Breast epithelium (tissue), 4 donors: ENCODE data around the gene NRXN3. TPM values are rescaled to one million over a fixed set of nuclear protein-coding genes. Genes with fewer than 3 reads are reported as not detected.

Source experiments
- DNase-seq, 2 donors: peaks; one replicate each; pipeline ENCODE4 v3.0.0-alpha.2; 2019; ENCODE audit warnings: low spot score in 2 of 2
- H3K27ac ChIP-seq, 2 donors: fragments of 200-600 bp; sonication (generic) in 1 of 2; one replicate each; pipeline ENCODE4 v1.5.1; 2016 to 2019; ENCODE audit warnings: mild to moderate bottlenecking in 1 of 2
- H3K27me3 ChIP-seq, 2 donors: fragments of 200-600 bp; sonication (generic) in 1 of 2; one replicate each; pipeline versions ENCODE4 v1.5.1 to v1.6.0; 2017 to 2019; ENCODE audit warnings: control low read depth in 1 of 2, mild to moderate bottlenecking in 1 of 2
- H3K36me3 ChIP-seq: fragments of 200-600 bp; one replicate; pipeline ENCODE4 v1.5.1; 2019
- H3K4me1 ChIP-seq, 2 donors: fragments of 200-600 bp; sonication (generic); one replicate each; pipeline ENCODE4 v1.5.1; 2016 to 2019; ENCODE audit warnings: control low read depth in 1 of 2
- H3K4me3 ChIP-seq, 3 donors: fragments of 200-600 bp; sonication (generic); 1 replicate in 2 of 3; 2 replicates in 1 of 3; pipeline ENCODE4 v1.5.1; 2016 to 2019; ENCODE audit warnings: mild to moderate bottlenecking in 3 of 3, moderate library complexity in 2 of 3
- H3K9me3 ChIP-seq, 2 donors: fragments of 200-600 bp; sonication (generic) in 1 of 2; one replicate each; pipeline ENCODE4 v1.5.1; 2016 to 2019; ENCODE audit warnings: control low read depth in 1 of 2
- POLR2A ChIP-seq: fragments of 450-650 bp; IDR thresholded peaks from one replicate; pipeline ENCODE4 v1.6.1; 2016; ENCODE audit warnings: antibody characterized with exemption, mild to moderate bottlenecking, moderate library complexity
- POLR2AphosphoS5 ChIP-seq, 3 donors: sonication (generic); formaldehyde crosslinking; IDR thresholded peaks; one replicate each; pipeline ENCODE4 v1.6.1; 2017; ENCODE audit warnings: antibody characterized with exemption in 3 of 3
- intact Hi-C: fragments of 100-400 bp; cut with DNase I; formaldehyde crosslinking; loops from one replicate; pipeline ENCODE4 v1.15.1; 2023; ENCODE audit warnings: low total_unique reads
- total RNA-seq, 3 donors: library from RNA; depleted of rRNA; stranded (reverse); fragments of >200 nt; gene quantifications; one replicate each; pipeline ENCODE4 v1.1.0, GENCODE V29; 2016
- TF ChIP-seq, protein P1 (sequence below), 3 donors: fragments of 450-650 bp; IDR thresholded peaks; one replicate each; pipeline ENCODE4 v1.5.1; 2016 to 2017; ENCODE audit warnings: antibody characterized with exemption in 3 of 3, mild to moderate bottlenecking in 3 of 3, moderate library complexity in 3 of 3

Gene NRXN3
- total RNA-seq, 3 donors from 2014 or later, result 2.9 to 3.6 (median 3.5) TPM

GRCh38 chr14:79411403-79412174, 1241.4 kb downstream of the NRXN3 start:
- H3K36me3 ChIP-seq, result no peaks in the 10 kb centered on the region
- TF ChIP-seq POLR2AphosphoS5 (IDR thresholded peaks at IDR 0.05) (no peak), POLR2A (no peak)
- TF ChIP-seq, protein P1, sequence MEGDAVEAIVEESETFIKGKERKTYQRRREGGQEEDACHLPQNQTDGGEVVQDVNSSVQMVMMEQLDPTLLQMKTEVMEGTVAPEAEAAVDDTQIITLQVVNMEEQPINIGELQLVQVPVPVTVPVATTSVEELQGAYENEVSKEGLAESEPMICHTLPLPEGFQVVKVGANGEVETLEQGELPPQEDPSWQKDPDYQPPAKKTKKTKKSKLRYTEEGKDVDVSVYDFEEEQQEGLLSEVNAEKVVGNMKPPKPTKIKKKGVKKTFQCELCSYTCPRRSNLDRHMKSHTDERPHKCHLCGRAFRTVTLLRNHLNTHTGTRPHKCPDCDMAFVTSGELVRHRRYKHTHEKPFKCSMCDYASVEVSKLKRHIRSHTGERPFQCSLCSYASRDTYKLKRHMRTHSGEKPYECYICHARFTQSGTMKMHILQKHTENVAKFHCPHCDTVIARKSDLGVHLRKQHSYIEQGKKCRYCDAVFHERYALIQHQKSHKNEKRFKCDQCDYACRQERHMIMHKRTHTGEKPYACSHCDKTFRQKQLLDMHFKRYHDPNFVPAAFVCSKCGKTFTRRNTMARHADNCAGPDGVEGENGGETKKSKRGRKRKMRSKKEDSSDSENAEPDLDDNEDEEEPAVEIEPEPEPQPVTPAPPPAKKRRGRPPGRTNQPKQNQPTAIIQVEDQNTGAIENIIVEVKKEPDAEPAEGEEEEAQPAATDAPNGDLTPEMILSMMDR (IDR thresholded peaks at IDR 0.05), result no peak
- intact Hi-C loops, result loop anchor here (10.0 kb wide), 1 partner anchor 247 kb away; no protein-coding TSS in a partner anchor
- no peaks in the 10 kb centered on the region for H3K4me1 ChIP-seq
- H3K4me3 ChIP-seq, result no peak overlapping the region
- H3K27ac ChIP-seq, result no peak overlapping the region
- DNase-seq, result no peak
- no peaks in the 10 kb centered on the region for H3K27me3 ChIP-seq
- H3K9me3 ChIP-seq, result no peaks in the 10 kb centered on the region

- no peaks in the 10 kb centered on the region for H3K36me3 ChIP-seq
- H3K4me1 ChIP-seq, result no peaks in the 10 kb centered on the region
- H3K4me3 ChIP-seq, result no peak overlapping the region
- no peaks in the 10 kb centered on the region for H3K27me3 ChIP-seq
- H3K9me3 ChIP-seq, result no peaks in the 10 kb centered on the region
- intact Hi-C loops, result loop anchor here (10.0 kb wide), 1 partner anchor 248 kb away; no protein-coding TSS in a partner anchor
- no peak for TF ChIP-seq POLR2A
- no peak for TF ChIP-seq POLR2AphosphoS5 (IDR thresholded peaks at IDR 0.05)
- TF ChIP-seq, protein P1 (IDR thresholded peaks at IDR 0.05), result no peak
- DNase-seq, result no peak
- no peak overlapping the region for H3K27ac ChIP-seq
These were observed 1242.6 kb downstream of the NRXN3 start for GRCh38 chr14:79412822-79413221.

DNA sequence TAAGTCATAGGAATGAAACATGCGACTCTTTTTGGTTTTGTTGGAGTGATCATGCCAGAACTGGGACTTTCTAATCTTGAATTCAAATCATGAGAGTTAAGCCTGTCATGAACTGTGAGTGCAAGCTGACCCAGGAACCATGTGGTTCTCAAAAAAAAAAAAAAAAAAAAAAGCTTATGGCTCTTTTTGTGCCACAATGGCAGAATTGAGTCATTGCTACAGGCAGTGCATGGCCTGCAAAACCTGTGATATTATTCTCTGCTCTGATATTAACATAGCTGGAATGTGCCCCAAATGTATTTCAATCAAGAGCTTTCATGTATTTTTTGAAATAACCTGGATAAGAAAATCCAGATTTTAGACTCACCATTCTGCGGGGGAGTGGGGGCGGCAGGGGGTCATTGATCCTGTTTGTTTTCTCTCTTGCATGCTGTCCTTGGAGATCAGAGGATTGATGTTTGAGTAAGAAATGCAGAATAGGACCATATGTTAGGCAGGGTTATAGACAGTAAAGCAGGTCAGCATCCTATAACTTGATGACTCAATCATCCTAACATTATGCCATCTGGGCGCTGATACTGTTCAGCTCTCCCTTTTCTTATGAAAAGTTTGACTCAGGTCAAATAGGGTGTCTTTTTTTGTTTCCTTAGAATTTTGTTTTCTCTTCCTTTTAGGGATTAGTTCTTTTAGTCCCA, 1243.7 kb downstream of the NRXN3 start:
- Histone ChIP-seq H3K4me3 (no peak overlapping the region), H3K4me1 (no peaks in the 10 kb centered on the region), H3K9me3 (no peaks in the 10 kb centered on the region), H3K27ac (no peak overlapping the region), H3K36me3 (no peaks in the 10 kb centered on the region), H3K27me3 (no peaks in the 10 kb centered on the region)
- intact Hi-C loops, result loop anchor here (10.0 kb wide), 1 partner anchor 249 kb away; no protein-coding TSS in a partner anchor
- no peak for DNase-seq
- TF ChIP-seq POLR2AphosphoS5 (IDR thresholded peaks at IDR 0.05) (no peak), POLR2A (no peak)
- TF ChIP-seq, protein P1 (IDR thresholded peaks at IDR 0.05), result no peak

GRCh38 chr14:79415726-79416125, 1245.6 kb downstream of the NRXN3 start:
- no peaks in the 10 kb centered on the region for H3K9me3 ChIP-seq
- H3K36me3 ChIP-seq, result no peaks in the 10 kb centered on the region
- no peaks in the 10 kb centered on the region for H3K4me1 ChIP-seq
- TF ChIP-seq, protein P1 (IDR thresholded peaks at IDR 0.05), result no peak
- TF ChIP-seq POLR2A, result no peak
- intact Hi-C loops, result loop anchor here (10.0 kb wide), 1 partner anchor 251 kb away; no protein-coding TSS in a partner anchor
- no peaks in the 10 kb centered on the region for H3K27me3 ChIP-seq
- no peak overlapping the region for H3K4me3 ChIP-seq
- H3K27ac ChIP-seq, result no peak overlapping the region
- no peak for DNase-seq

GRCh38 chr14:79417961-79418360, 1247.8 kb downstream of the NRXN3 start:
- TF ChIP-seq, protein P1 (IDR thresholded peaks at IDR 0.05), result no peak
- TF ChIP-seq POLR2A, result no peak
- TF ChIP-seq POLR2AphosphoS5 (IDR thresholded peaks at IDR 0.05), result no peak

More at GRCh38 chr14:79417961-79418360, 1247.8 kb downstream of the NRXN3 start:
- DNase-seq, result no peak
- Histone ChIP-seq H3K27ac (no peak overlapping the region), H3K4me1 (no peaks in the 10 kb centered on the region), H3K27me3 (no peaks in the 10 kb centered on the region), H3K4me3 (no peak overlapping the region), H3K36me3 (no peaks in the 10 kb centered on the region), H3K9me3 (no peaks in the 10 kb centered on the region)
- intact Hi-C loops, result loop anchor here (10.0 kb wide), 1 partner anchor 253 kb away; no protein-coding TSS in a partner anchor
